Measurements from ENCODE around the gene TAOK1. TPM values are rescaled to one million over a fixed set of nuclear protein-coding genes. Genes with fewer than 3 reads are reported as not detected.

TAOK1 gene
- total and polyA plus RNA-seq, 2 donors (not counting 1 experiment from before 2014, with no cell fraction given): 9.8 to 80.7 TPM

DNA sequence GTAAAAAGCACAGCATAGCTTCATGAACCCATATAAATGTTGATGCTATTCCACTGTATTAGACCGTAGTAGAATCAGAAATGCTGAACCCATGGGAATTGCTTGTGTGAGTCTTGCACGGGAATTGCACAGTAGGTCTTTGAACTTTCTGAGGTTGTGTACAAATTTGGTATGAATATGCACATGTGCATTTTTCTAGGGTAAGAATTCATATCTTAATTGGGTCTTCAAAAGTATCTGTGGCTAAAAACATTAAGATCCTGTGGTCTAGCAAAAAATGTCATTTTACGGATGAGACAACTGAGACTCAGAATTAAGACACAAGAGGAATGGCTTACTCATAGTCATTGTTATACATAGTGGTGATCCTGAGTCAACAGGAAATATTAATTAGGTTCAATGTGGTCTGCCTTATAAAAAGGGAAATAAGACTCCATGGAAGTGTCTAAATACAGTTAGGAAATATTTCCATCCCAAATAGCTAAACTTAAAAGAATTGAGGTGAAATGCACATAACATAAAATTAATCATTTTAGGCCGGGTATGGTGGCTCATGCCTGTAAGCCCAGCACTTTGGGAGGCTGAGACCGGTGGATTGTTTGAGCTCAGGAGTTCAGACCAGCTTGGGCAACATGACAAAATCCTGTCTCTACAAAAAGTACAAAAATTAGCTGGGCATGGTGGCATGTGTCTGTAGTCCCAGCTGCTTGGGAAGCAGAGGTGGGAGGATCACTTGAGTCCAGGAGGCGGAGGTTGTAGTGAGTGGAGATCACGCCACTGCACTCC lies 22.8 kb downstream of the TAOK1 start:
- POLR2A ChIA-PET: no interaction called here
- no peak overlapping the region for H3K4me3 Mint-ChIP-seq
- H3K4me2 ChIP-seq (replicated peaks; ENCODE audit: low read depth, low read length, poor library complexity, severe bottlenecking): no peak overlapping the region

DNA sequence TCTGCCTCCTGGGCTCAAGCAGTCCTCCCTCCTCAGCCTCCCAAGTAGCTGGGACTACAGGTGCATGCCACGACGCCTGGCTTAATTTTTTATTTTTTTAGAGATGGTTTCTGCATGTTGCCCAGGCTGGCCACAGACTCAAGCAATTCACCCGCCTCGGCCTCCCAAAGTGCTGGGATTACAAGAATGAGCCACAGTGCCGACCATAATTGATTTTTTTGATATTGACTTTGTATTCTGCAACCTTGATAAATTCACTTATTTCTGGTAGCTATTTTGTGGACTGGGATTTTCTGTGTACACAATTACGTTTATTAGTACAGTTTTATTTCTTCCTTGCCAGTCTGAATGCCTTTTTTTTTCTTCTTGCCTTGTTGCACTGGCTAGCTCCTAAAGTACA lies 30.0 kb downstream of the TAOK1 start:
- WGBS (ENCODE audit: insufficient coverage): 100% methylated on average over 5 of the region's 6 CpGs
- Histone ChIP-seq H3K4me3 (ENCODE audit: control extremely low read depth in 1 of 5, extremely low read depth in 1 of 5, insufficient read depth in 1 of 5, low read depth in 2 of 5, low read length in 4 of 5) (no peak overlapping the region), H2AFZ (ENCODE audit: insufficient read depth, low read depth, low read length, poor library complexity, severe bottlenecking) (no peak overlapping the region), H3K9ac (ENCODE audit: low read length) (no peak overlapping the region), H3K27me3 (replicated peaks in 1 of 4; ENCODE audit: control extremely low read depth in 1 of 4, control insufficient read depth in 3 of 4, insufficient read depth in 4 of 4, low read length in 3 of 4) (no peaks in the 10 kb centered on the region), H3K36me3 (replicated peaks in 1 of 2; ENCODE audit: control extremely low read depth in 1 of 2, control insufficient read depth in 1 of 2, extremely low read depth in 1 of 2, insufficient read depth in 2 of 2, low read length in 1 of 2) (peaks cover 0 to 15% of the 10 kb centered on the region in 2 experiments), H3K79me2 (ENCODE audit: control insufficient read depth, insufficient read depth, low read length) (peaks cover 93% of the 10 kb centered on the region), H3K27ac (ENCODE audit: low read length in 2 of 2) (no peak overlapping the region), H3K4me1 (ENCODE audit: control insufficient read depth in 2 of 2, insufficient read depth in 2 of 2, low read length in 2 of 2) (no peaks in the 10 kb centered on the region), H3K4me2 (replicated peaks; ENCODE audit: low read depth, low read length, poor library complexity, severe bottlenecking) (no peak overlapping the region), H3K9me3 (ENCODE audit: control extremely low read depth in 1 of 3, control insufficient read depth in 2 of 3, insufficient read depth in 1 of 3, low read length in 2 of 3) (peaks cover 0 to under 1% (median 0%) of the 10 kb centered on the region in 3 donors), H4K20me1 (ENCODE audit: control insufficient read depth, insufficient read depth, low read length, poor library complexity, severe bottlenecking) (peaks cover 38% of the 10 kb centered on the region)
- ATAC-seq (ENCODE audit: low read depth): no peak
- H3K4me3 Mint-ChIP-seq: no peak overlapping the region
- H3K4me1 Mint-ChIP-seq: peaks cover 5% of the 10 kb centered on the region
- CTCF ChIA-PET: no interaction called here
- no peak overlapping the region for H3K27ac Mint-ChIP-seq
- DNase-seq: no peak
- TF ChIP-seq, protein P1, sequence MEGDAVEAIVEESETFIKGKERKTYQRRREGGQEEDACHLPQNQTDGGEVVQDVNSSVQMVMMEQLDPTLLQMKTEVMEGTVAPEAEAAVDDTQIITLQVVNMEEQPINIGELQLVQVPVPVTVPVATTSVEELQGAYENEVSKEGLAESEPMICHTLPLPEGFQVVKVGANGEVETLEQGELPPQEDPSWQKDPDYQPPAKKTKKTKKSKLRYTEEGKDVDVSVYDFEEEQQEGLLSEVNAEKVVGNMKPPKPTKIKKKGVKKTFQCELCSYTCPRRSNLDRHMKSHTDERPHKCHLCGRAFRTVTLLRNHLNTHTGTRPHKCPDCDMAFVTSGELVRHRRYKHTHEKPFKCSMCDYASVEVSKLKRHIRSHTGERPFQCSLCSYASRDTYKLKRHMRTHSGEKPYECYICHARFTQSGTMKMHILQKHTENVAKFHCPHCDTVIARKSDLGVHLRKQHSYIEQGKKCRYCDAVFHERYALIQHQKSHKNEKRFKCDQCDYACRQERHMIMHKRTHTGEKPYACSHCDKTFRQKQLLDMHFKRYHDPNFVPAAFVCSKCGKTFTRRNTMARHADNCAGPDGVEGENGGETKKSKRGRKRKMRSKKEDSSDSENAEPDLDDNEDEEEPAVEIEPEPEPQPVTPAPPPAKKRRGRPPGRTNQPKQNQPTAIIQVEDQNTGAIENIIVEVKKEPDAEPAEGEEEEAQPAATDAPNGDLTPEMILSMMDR (IDR thresholded peaks at IDR 0.05): no peak
- TF ChIP-seq EZH2 (IDR thresholded peaks at IDR 0.05; ENCODE audit: borderline replicate concordance, insufficient read depth, low read depth, low read length, poor library complexity, severe bottlenecking): no peak
- POLR2A ChIA-PET: no interaction called here
- intact Hi-C loops (cut with micrococcal nuclease): no loop called here
- H3K9me3 Mint-ChIP-seq (ENCODE audit: insufficient read depth): no peaks in the 10 kb centered on the region
- no peaks in the 10 kb centered on the region for H3K27me3 Mint-ChIP-seq

More for the DNA sequence above, 22.8 kb downstream of the TAOK1 start:
- Histone ChIP-seq H2AFZ (ENCODE audit: insufficient read depth, low read depth, low read length, poor library complexity, severe bottlenecking) (no peak overlapping the region), H3K4me1 (ENCODE audit: control insufficient read depth in 2 of 2, insufficient read depth in 2 of 2, low read length in 2 of 2) (no peaks in the 10 kb centered on the region), H3K36me3 (replicated peaks in 1 of 2; ENCODE audit: control extremely low read depth in 1 of 2, control insufficient read depth in 1 of 2, extremely low read depth in 1 of 2, insufficient read depth in 2 of 2, low read length in 1 of 2) (peaks cover 2 to 21% of the 10 kb centered on the region in 2 experiments), H3K9ac (ENCODE audit: low read length) (no peak overlapping the region), H4K20me1 (ENCODE audit: control insufficient read depth, insufficient read depth, low read length, poor library complexity, severe bottlenecking) (peaks cover 40% of the 10 kb centered on the region), H3K27me3 (replicated peaks in 1 of 4; ENCODE audit: control extremely low read depth in 1 of 4, control insufficient read depth in 3 of 4, insufficient read depth in 4 of 4, low read length in 3 of 4) (no peaks in the 10 kb centered on the region), H3K4me3 (ENCODE audit: control extremely low read depth in 1 of 5, extremely low read depth in 1 of 5, insufficient read depth in 1 of 5, low read depth in 2 of 5, low read length in 4 of 5) (no peak overlapping the region), H3K79me2 (ENCODE audit: control insufficient read depth, insufficient read depth, low read length) (peaks cover 87% of the 10 kb centered on the region), H3K27ac (ENCODE audit: low read length in 2 of 2) (no peak overlapping the region), H3K9me3 (ENCODE audit: control extremely low read depth in 1 of 3, control insufficient read depth in 2 of 3, insufficient read depth in 1 of 3, low read length in 2 of 3) (peaks cover 0 to 7% (median 0%) of the 10 kb centered on the region in 3 donors)
- ATAC-seq (ENCODE audit: low read depth) (no peak), DNase-seq (no peak)
- no peaks in the 10 kb centered on the region for H3K27me3 Mint-ChIP-seq
- no peaks in the 10 kb centered on the region for H3K9me3 Mint-ChIP-seq (ENCODE audit: insufficient read depth)
- peaks cover 16% of the 10 kb centered on the region for H3K4me1 Mint-ChIP-seq
- CTCF ChIA-PET: interaction anchor here (1.0 kb wide), 1 partner anchor 43 kb away, joined by 5 read pairs; no protein-coding TSS in a partner anchor
- 90% methylated on average over 2 of the region's 7 CpGs for WGBS (ENCODE audit: insufficient coverage)
- H3K27ac Mint-ChIP-seq: peak overlapping the region; percentile 4
- intact Hi-C loops (cut with micrococcal nuclease): no loop called here
- TF ChIP-seq EZH2 (IDR thresholded peaks at IDR 0.05; ENCODE audit: borderline replicate concordance, insufficient read depth, low read depth, low read length, poor library complexity, severe bottlenecking): no peak
- TF ChIP-seq, protein P1 (IDR thresholded peaks at IDR 0.05): no peak

All from B cell (primary cell).